Measurements from ENCODE around the gene ALG9.

ALG9 gene

DNA sequence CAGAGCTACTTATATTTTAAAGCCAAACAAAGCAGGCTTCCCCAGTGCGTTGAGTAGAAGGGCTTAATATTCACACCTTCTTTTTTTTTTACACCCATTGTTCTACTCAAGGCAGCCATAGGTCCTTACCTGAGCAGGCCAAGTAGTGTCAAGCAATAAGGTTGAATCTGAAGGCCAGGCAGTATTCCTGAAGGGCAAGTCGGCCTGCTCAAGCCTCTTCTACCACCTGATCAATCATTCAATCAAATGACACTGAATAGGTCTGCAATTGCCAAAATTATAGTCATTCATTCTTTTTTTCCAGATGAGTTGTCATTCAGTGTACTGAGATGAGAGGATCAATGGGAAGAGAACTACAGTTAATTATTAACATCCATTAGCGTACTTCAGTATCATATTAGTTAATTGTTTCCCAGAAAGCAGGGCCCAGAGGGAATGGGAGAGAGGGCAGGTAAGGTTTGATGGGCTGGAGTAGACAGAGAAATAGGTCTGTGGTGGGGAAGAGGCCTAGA, 93.3 kb downstream of the ALG9 start:
- no peaks in the 10 kb centered on the region for H4K20me1 ChIP-seq (ENCODE audit: insufficient read depth)
- H3K36me3 ChIP-seq (ENCODE audit: insufficient read depth), result no peaks in the 10 kb centered on the region
- no peak overlapping the region for H3K9ac ChIP-seq
- no peak overlapping the region for H3K27ac ChIP-seq
- no peak overlapping the region for H3K4me3 ChIP-seq (IDR thresholded peaks at IDR 0.05; ENCODE audit: insufficient read depth, low read depth, low read length)
- TF ChIP-seq, protein P1, sequence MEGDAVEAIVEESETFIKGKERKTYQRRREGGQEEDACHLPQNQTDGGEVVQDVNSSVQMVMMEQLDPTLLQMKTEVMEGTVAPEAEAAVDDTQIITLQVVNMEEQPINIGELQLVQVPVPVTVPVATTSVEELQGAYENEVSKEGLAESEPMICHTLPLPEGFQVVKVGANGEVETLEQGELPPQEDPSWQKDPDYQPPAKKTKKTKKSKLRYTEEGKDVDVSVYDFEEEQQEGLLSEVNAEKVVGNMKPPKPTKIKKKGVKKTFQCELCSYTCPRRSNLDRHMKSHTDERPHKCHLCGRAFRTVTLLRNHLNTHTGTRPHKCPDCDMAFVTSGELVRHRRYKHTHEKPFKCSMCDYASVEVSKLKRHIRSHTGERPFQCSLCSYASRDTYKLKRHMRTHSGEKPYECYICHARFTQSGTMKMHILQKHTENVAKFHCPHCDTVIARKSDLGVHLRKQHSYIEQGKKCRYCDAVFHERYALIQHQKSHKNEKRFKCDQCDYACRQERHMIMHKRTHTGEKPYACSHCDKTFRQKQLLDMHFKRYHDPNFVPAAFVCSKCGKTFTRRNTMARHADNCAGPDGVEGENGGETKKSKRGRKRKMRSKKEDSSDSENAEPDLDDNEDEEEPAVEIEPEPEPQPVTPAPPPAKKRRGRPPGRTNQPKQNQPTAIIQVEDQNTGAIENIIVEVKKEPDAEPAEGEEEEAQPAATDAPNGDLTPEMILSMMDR (conservative IDR thresholded peaks at IDR 0.05; ENCODE audit: low read depth, low read length), result no peak
- no peak overlapping the region for H3K4me2 ChIP-seq
- peaks cover 13% of the 10 kb centered on the region for H3K4me1 ChIP-seq (ENCODE audit: low read depth, poor library complexity, severe bottlenecking)
- H3K27me3 ChIP-seq (ENCODE audit: insufficient read depth, low read depth), result no peaks in the 10 kb centered on the region
- no peaks in the 10 kb centered on the region for H3K79me2 ChIP-seq (ENCODE audit: insufficient read depth, low read depth)
- no peak overlapping the region for H2AFZ ChIP-seq (ENCODE audit: low read depth)

DNA sequence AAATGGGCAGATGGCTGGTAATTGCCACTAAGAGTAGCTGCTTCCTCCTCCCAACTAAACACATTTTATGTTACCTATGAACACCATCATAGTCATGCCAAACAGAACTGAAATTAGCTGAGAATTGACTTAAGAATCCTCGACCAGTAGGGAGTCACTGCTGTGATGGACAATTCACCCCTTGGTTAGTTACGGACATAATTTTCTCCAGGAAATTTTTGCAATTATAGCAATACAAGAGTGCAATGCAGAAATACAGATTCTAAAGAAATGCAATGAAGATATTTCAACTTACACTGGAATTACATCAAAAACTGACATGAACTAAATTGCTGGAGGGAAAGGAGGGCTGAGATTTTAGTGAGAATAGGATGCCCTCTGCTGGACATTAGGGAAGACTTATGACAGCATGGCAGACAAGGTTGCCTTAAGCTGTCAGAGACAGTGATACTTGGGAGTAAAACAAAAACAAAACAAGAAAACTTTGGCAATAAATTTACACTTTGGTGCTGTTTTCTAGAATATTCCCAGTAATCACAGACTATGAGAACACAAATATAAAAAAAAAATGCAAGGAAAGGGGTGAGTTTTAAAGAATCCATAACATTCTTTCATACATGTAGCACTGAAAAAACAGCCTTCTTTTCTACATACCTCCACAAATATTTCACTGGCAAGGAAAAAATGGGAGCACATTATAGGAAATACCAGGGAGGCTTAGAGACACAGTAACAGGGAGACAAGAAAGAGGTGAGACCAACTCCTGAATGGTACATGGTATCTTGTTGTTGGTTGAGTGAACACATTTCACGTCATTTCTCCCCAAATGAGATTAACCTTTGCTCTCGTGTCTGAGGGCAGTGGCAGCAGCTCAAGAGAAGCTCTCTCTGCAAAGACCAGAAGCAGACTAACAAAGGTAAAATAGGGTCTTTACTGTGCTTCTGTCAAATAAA, 94.0 kb downstream of the ALG9 start:
- no peak overlapping the region for H3K4me2 ChIP-seq
- no peaks in the 10 kb centered on the region for H3K79me2 ChIP-seq (ENCODE audit: insufficient read depth, low read depth)
- no peaks in the 10 kb centered on the region for H4K20me1 ChIP-seq (ENCODE audit: insufficient read depth)
- no peak overlapping the region for H3K9ac ChIP-seq
- H2AFZ ChIP-seq (ENCODE audit: low read depth), result no peak overlapping the region
- H3K4me1 ChIP-seq (ENCODE audit: low read depth, poor library complexity, severe bottlenecking), result peaks cover 13% of the 10 kb centered on the region
- H3K27me3 ChIP-seq (ENCODE audit: insufficient read depth, low read depth), result no peaks in the 10 kb centered on the region
- no peak overlapping the region for H3K4me3 ChIP-seq (IDR thresholded peaks at IDR 0.05; ENCODE audit: insufficient read depth, low read depth, low read length)
- H3K36me3 ChIP-seq (ENCODE audit: insufficient read depth), result no peaks in the 10 kb centered on the region
- TF ChIP-seq, protein P1 (conservative IDR thresholded peaks at IDR 0.05; ENCODE audit: low read depth, low read length), result peak; percentile 73
- no peak overlapping the region for H3K27ac ChIP-seq

DNA sequence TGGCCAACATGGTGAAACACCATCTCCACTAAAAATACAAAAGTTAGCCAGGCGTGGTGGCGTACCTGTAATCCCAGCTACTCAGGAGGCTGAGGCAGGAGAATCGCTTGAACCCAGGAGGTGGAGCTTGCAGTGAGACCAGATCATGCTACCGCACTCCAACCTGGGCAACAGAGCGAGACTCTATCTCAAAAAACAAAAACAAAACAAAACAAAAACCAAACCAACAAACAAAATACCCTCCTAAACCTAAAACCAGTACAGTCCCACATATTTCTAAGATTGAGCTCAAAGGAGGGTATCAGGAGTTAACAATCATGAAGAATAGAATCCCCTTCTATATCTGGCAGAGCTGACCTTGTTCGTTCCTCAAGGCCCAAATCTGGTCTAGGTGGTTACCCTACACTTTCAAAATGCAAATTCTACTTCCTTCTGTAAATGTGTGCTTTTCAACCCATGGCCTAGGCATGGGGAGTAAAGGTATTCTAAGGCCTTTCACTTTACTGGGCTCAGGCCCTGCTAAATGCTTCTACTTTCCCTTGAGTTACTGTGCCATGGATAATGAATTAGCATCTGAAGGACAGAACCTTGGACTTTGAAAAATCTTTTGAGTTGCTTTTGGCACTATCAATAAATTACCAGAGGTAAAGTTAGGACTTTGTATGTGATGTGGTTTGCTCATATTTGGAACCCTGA, 94.8 kb downstream of the ALG9 start:
- H3K27me3 ChIP-seq (ENCODE audit: insufficient read depth, low read depth), result no peaks in the 10 kb centered on the region
- H4K20me1 ChIP-seq (ENCODE audit: insufficient read depth), result no peaks in the 10 kb centered on the region
- H3K4me3 ChIP-seq (IDR thresholded peaks at IDR 0.05; ENCODE audit: insufficient read depth, low read depth, low read length), result no peak overlapping the region
- H2AFZ ChIP-seq (ENCODE audit: low read depth), result no peak overlapping the region
- peaks cover 13% of the 10 kb centered on the region for H3K4me1 ChIP-seq (ENCODE audit: low read depth, poor library complexity, severe bottlenecking)
- H3K9ac ChIP-seq, result no peak overlapping the region
- H3K36me3 ChIP-seq (ENCODE audit: insufficient read depth), result no peaks in the 10 kb centered on the region
- H3K27ac ChIP-seq, result no peak overlapping the region
- TF ChIP-seq, protein P1 (conservative IDR thresholded peaks at IDR 0.05; ENCODE audit: low read depth, low read length), result no peak
- no peaks in the 10 kb centered on the region for H3K79me2 ChIP-seq (ENCODE audit: insufficient read depth, low read depth)
- H3K4me2 ChIP-seq, result no peak overlapping the region

DNA sequence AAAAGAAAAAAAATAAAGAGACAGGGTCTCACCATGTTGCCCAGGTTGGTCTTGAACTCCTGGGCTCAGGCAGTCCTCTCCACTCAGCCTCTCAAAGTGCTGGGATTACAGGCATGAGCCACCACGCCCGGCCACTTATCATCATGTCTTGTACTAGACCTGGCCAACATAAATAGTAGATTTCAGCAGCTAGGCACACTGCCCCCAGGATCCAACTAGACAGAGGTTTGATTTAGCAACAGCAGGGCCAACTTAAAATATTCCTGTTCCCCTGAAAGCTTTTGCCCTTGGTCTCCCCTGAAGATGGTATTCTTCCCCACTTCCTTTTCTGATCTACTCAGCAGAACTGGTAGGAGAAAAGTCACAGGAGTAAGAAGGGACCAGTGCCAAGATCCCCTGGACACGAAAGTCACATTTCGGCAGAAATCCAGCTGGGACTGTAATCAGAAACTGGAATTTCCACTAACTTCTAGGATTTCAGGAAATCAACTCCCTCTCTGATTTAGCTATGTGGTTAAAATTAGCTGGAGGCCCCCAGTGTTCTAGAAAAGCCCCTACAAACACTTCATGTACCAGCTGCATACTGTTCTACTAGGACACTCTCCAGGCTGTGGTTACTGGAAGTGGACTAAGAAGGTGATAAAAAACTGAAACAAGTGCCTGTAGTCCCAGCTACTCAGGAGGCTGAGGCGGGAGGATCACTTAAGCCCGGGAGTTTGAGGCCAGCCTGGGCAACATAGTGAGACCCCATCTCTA, 96.2 kb downstream of the ALG9 start:
- Histone ChIP-seq H3K27me3 (ENCODE audit: insufficient read depth, low read depth) (no peaks in the 10 kb centered on the region), H3K27ac (no peak overlapping the region), H3K4me1 (ENCODE audit: low read depth, poor library complexity, severe bottlenecking) (peaks cover 13% of the 10 kb centered on the region), H3K36me3 (ENCODE audit: insufficient read depth) (no peaks in the 10 kb centered on the region), H3K4me2 (no peak overlapping the region), H3K79me2 (ENCODE audit: insufficient read depth, low read depth) (no peaks in the 10 kb centered on the region), H2AFZ (ENCODE audit: low read depth) (no peak overlapping the region), H4K20me1 (ENCODE audit: insufficient read depth) (no peaks in the 10 kb centered on the region), H3K9ac (no peak overlapping the region), H3K4me3 (IDR thresholded peaks at IDR 0.05; ENCODE audit: insufficient read depth, low read depth, low read length) (no peak overlapping the region)
- TF ChIP-seq, protein P1 (conservative IDR thresholded peaks at IDR 0.05; ENCODE audit: low read depth, low read length), result no peak
